HepG2 (cell line): ENCODE data around the gene CSNK1D. TPM values are rescaled to one million over a fixed set of nuclear protein-coding genes. Genes with fewer than 3 reads are reported as not detected.

Source experiments
- ATM ChIP-seq: fragments of 450-650 bp; IDR thresholded peaks from 2 replicates; pipeline ENCODE4 v1.7.1; 2017; ENCODE audit warnings: mild to moderate bottlenecking, borderline replicate concordance
- FOXJ3 ChIP-seq: sonication (generic); formaldehyde crosslinking; IDR thresholded peaks from 2 replicates; pipeline ENCODE4 v1.4.0; 2020; ENCODE audit warnings: missing genetic modification reagents, mild to moderate bottlenecking, borderline replicate concordance
- NCOR1 ChIP-seq: fragments of 200-600 bp; sonication (generic); IDR thresholded peaks from 2 replicates; pipeline ENCODE4 v1.7.0; 2017; ENCODE audit warnings: antibody characterized with exemption, low read length, borderline replicate concordance
- SMAD9 ChIP-seq: sonication (generic); formaldehyde crosslinking; IDR thresholded peaks from 2 replicates; pipeline ENCODE4 v1.5.1; 2020; ENCODE audit warnings: mild to moderate bottlenecking, missing genetic modification reagents
- TCF7L2 ChIP-seq: IDR thresholded peaks from 2 replicates; pipeline ENCODE4 v1.6.1; 2011; ENCODE audit warnings: mild to moderate bottlenecking, low read depth, low read length, moderate library complexity
- ZNF451 ChIP-seq: sonication (generic); formaldehyde crosslinking; IDR thresholded peaks from 2 replicates; pipeline ENCODE4 v1.5.0; 2020; ENCODE audit warnings: mild to moderate bottlenecking, missing genetic modification reagents
- ZNF746 ChIP-seq: sonication (generic); formaldehyde crosslinking; IDR thresholded peaks from 2 replicates; pipeline ENCODE4 v1.8.0; 2022; ENCODE audit warnings: mild to moderate bottlenecking, missing genetic modification reagents
- polyA plus RNA-seq, 8 experiments: library from polyadenylated mRNA; depleted of rRNA in 3 of 8; stranded (reverse) in 7 of 8; unstranded in 1 of 8; fragments of >200 nt; fragmentation: Illumina TruSeq in 4 of 8; extraction: Trizol in 4 of 8; gene quantifications; 2 replicates each; pipeline versions ENCODE4 v1.2.1 to v1.2.3, GENCODE V29; 2011 to 2016; ENCODE audit warnings: low read depth in 4 of 8, missing spikeins in 1 of 8, mixed read lengths in 1 of 8; ENCODE audit not compliant: insufficient read depth in 1 of 8
- total RNA-seq, 5 experiments: library from RNA; depleted of rRNA; stranded (reverse); fragments of >200 nt; fragmentation: Illumina TruSeq; extraction: Trizol; gene quantifications; 2 replicates each; pipeline ENCODE4 v1.2.3, GENCODE V29; 2016; ENCODE audit warnings: low read depth in 1 of 5
- TF ChIP-seq, protein P1 (sequence below): sonication (generic); formaldehyde crosslinking; IDR thresholded peaks from 2 replicates; pipeline ENCODE4 v1.5.0; 2020; ENCODE audit warnings: missing genetic modification reagents
- TF ChIP-seq, protein P2 (sequence below): sonication (generic); formaldehyde crosslinking; IDR thresholded peaks from 2 replicates; pipeline ENCODE4 v1.4.0; 2020; ENCODE audit warnings: missing genetic modification reagents
- TF ChIP-seq, protein P3 (sequence below): sonication (generic); formaldehyde crosslinking; IDR thresholded peaks from 2 replicates; pipeline ENCODE4 v1.5.1; 2020; ENCODE audit warnings: mild to moderate bottlenecking, missing genetic modification reagents, borderline replicate concordance
- TF ChIP-seq, protein P4 (sequence below): sonication (generic); formaldehyde crosslinking; IDR thresholded peaks from 2 replicates; pipeline ENCODE4 v1.8.0; 2022; ENCODE audit warnings: mild to moderate bottlenecking, missing genetic modification reagents; ENCODE audit not compliant: insufficient replicate concordance
- TF ChIP-seq, protein P5 (sequence below): sonication (generic); formaldehyde crosslinking; IDR thresholded peaks from 2 replicates; pipeline ENCODE4 v1.9.0; 2022; ENCODE audit warnings: low read depth, missing genetic modification reagents

The CSNK1D gene
- total and polyA plus RNA-seq, 2 of the 13 experiments (the other 11 are each of a cell fraction or from before 2014, with no cell fraction given) = 31.5 to 128 TPM

DNA sequence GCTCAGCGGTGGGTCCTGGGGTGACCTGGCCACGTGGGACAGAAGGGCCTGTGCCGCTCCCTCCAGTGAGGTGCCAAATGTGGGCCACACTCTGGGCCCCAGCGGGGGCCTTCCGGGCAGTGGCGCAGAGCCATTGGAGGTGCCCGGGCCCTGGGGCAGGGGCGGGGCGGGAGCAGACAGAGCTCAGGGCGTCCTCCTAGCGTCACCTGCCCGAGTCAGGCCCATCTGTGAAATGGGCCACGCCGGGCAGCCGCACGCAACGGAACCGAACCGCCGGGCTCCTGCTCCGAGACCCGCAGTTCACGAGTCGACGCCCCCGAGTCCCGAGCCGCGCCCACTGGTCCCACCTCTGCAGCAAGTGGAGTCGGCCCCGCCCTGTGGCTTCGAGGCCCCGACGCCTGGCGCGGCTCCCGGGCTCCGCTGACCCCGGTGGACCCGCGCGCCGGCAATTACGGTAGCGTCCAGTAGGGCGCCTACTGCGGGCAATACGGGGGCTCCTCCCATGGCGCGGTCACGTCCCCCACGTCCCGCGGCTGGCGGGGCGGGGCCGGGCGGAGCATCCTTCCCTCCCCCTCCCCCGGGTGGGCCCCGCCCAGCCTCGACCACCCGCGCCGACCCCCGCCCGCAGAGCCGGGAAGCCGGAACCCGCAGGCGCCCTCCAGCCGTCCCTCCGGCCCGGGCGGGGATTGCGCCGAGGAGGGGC, 42.7 kb downstream of the CSNK1D start (continued):
- TF ChIP-seq NCOR1 (peak; percentile 64; the same call in 1 of the 2 replicates), FOXJ3 (CRISPR knock-in tag) (peak; percentile 72; the same call in 1 of the 2 replicates), SMAD9 (CRISPR knock-in tag) (peak; percentile 89; the same call in 1 of the 2 replicates), ATM (no peak), ZNF746 (peak; percentile 92), ZNF451 (CRISPR knock-in tag) (no peak; the same call in none of the 2 replicates), TCF7L2 (no peak)
- TF ChIP-seq, protein P1, sequence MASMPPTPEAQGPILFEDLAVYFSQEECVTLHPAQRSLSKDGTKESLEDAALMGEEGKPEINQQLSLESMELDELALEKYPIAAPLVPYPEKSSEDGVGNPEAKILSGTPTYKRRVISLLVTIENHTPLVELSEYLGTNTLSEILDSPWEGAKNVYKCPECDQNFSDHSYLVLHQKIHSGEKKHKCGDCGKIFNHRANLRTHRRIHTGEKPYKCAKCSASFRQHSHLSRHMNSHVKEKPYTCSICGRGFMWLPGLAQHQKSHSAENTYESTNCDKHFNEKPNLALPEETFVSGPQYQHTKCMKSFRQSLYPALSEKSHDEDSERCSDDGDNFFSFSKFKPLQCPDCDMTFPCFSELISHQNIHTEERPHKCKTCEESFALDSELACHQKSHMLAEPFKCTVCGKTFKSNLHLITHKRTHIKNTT (CRISPR knock-in tag) = no peak
- TF ChIP-seq, protein P2, sequence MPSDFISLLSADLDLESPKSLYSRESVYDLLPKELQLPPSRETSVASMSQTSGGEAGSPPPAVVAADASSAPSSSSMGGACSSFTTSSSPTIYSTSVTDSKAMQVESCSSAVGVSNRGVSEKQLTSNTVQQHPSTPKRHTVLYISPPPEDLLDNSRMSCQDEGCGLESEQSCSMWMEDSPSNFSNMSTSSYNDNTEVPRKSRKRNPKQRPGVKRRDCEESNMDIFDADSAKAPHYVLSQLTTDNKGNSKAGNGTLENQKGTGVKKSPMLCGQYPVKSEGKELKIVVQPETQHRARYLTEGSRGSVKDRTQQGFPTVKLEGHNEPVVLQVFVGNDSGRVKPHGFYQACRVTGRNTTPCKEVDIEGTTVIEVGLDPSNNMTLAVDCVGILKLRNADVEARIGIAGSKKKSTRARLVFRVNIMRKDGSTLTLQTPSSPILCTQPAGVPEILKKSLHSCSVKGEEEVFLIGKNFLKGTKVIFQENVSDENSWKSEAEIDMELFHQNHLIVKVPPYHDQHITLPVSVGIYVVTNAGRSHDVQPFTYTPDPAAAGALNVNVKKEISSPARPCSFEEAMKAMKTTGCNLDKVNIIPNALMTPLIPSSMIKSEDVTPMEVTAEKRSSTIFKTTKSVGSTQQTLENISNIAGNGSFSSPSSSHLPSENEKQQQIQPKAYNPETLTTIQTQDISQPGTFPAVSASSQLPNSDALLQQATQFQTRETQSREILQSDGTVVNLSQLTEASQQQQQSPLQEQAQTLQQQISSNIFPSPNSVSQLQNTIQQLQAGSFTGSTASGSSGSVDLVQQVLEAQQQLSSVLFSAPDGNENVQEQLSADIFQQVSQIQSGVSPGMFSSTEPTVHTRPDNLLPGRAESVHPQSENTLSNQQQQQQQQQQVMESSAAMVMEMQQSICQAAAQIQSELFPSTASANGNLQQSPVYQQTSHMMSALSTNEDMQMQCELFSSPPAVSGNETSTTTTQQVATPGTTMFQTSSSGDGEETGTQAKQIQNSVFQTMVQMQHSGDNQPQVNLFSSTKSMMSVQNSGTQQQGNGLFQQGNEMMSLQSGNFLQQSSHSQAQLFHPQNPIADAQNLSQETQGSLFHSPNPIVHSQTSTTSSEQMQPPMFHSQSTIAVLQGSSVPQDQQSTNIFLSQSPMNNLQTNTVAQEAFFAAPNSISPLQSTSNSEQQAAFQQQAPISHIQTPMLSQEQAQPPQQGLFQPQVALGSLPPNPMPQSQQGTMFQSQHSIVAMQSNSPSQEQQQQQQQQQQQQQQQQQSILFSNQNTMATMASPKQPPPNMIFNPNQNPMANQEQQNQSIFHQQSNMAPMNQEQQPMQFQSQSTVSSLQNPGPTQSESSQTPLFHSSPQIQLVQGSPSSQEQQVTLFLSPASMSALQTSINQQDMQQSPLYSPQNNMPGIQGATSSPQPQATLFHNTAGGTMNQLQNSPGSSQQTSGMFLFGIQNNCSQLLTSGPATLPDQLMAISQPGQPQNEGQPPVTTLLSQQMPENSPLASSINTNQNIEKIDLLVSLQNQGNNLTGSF = peak; percentile 97
- TF ChIP-seq, protein P3, sequence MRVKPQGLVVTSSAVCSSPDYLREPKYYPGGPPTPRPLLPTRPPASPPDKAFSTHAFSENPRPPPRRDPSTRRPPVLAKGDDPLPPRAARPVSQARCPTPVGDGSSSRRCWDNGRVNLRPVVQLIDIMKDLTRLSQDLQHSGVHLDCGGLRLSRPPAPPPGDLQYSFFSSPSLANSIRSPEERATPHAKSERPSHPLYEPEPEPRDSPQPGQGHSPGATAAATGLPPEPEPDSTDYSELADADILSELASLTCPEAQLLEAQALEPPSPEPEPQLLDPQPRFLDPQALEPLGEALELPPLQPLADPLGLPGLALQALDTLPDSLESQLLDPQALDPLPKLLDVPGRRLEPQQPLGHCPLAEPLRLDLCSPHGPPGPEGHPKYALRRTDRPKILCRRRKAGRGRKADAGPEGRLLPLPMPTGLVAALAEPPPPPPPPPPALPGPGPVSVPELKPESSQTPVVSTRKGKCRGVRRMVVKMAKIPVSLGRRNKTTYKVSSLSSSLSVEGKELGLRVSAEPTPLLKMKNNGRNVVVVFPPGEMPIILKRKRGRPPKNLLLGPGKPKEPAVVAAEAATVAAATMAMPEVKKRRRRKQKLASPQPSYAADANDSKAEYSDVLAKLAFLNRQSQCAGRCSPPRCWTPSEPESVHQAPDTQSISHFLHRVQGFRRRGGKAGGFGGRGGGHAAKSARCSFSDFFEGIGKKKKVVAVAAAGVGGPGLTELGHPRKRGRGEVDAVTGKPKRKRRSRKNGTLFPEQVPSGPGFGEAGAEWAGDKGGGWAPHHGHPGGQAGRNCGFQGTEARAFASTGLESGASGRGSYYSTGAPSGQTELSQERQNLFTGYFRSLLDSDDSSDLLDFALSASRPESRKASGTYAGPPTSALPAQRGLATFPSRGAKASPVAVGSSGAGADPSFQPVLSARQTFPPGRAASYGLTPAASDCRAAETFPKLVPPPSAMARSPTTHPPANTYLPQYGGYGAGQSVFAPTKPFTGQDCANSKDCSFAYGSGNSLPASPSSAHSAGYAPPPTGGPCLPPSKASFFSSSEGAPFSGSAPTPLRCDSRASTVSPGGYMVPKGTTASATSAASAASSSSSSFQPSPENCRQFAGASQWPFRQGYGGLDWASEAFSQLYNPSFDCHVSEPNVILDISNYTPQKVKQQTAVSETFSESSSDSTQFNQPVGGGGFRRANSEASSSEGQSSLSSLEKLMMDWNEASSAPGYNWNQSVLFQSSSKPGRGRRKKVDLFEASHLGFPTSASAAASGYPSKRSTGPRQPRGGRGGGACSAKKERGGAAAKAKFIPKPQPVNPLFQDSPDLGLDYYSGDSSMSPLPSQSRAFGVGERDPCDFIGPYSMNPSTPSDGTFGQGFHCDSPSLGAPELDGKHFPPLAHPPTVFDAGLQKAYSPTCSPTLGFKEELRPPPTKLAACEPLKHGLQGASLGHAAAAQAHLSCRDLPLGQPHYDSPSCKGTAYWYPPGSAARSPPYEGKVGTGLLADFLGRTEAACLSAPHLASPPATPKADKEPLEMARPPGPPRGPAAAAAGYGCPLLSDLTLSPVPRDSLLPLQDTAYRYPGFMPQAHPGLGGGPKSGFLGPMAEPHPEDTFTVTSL = peak; percentile 62; the same call in 1 of the 2 replicates
- TF ChIP-seq, protein P4, sequence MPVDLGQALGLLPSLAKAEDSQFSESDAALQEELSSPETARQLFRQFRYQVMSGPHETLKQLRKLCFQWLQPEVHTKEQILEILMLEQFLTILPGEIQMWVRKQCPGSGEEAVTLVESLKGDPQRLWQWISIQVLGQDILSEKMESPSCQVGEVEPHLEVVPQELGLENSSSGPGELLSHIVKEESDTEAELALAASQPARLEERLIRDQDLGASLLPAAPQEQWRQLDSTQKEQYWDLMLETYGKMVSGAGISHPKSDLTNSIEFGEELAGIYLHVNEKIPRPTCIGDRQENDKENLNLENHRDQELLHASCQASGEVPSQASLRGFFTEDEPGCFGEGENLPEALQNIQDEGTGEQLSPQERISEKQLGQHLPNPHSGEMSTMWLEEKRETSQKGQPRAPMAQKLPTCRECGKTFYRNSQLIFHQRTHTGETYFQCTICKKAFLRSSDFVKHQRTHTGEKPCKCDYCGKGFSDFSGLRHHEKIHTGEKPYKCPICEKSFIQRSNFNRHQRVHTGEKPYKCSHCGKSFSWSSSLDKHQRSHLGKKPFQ (CRISPR knock-in tag) = peak; percentile 68
- TF ChIP-seq, protein P5, sequence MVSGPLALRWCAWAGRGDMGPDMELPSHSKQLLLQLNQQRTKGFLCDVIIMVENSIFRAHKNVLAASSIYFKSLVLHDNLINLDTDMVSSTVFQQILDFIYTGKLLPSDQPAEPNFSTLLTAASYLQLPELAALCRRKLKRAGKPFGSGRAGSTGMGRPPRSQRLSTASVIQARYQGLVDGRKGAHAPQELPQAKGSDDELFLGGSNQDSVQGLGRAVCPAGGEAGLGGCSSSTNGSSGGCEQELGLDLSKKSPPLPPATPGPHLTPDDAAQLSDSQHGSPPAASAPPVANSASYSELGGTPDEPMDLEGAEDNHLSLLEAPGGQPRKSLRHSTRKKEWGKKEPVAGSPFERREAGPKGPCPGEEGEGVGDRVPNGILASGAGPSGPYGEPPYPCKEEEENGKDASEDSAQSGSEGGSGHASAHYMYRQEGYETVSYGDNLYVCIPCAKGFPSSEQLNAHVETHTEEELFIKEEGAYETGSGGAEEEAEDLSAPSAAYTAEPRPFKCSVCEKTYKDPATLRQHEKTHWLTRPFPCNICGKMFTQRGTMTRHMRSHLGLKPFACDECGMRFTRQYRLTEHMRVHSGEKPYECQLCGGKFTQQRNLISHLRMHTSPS = peak; percentile 93
